ENCODE measurements around the gene PRPF19. TPM values are rescaled to one million over a fixed set of nuclear protein-coding genes. Genes with fewer than 3 reads are reported as not detected.

The PRPF19 gene
- 28.4 and 36.8 TPM in 2 replicates for total RNA-seq (ENCODE audit: low replicate concordance)

GRCh38 chr11:60906132-60906972, at the start of gene PRPF19:
Gene PRPF19, minus strand, starts transcription at chr11:60906585. Its CDS starts 203 bp downstream, at chr11:60906382.

GRCh38 chr11:60951904-60952741, 45.7 kb upstream of the PRPF19 start, which contains the start of gene SLC15A3:
Gene SLC15A3, minus strand, starts transcription at chr11:60952176. Its CDS starts 625 bp downstream, at chr11:60951551.

GRCh38 chr11:60924110-60924905, 17.9 kb upstream of the PRPF19 start, which contains the start of gene TMEM132A:
Gene TMEM132A, plus strand, starts transcription at chr11:60924460. Its CDS starts 174 bp downstream, at chr11:60924634.

GRCh38 chr11:60913793-60914632, 7.6 kb upstream of the PRPF19 start, which contains the start of gene TMEM109:
Gene TMEM109, plus strand, starts transcription at chr11:60914158. Its CDS starts 5,536 bp downstream, at chr11:60919694.

GRCh38 chr11:60866911-60867870, 39.2 kb downstream of the PRPF19 start, which contains the start of gene ZP1:
Gene ZP1, plus strand, starts transcription at chr11:60867542. Its CDS starts 20 bp downstream, at chr11:60867562.

GRCh38 chr11:60855726-60856633, 50.4 kb downstream of the PRPF19 start, which contains the start of gene PTGDR2:
Gene PTGDR2, minus strand, starts transcription at chr11:60855950. Its CDS starts 2,228 bp downstream, at chr11:60853722.

GRCh38 chr11:60841797-60842667, 64.4 kb downstream of the PRPF19 start, which contains the start of gene CCDC86:
Gene CCDC86, plus strand, starts transcription at chr11:60842113. Its CDS starts 12 bp downstream, at chr11:60842125.

Other genes with a start within 250 kb of the PRPF19 start
- gene MS4A8, start 207.0 kb downstream of the PRPF19 start, total RNA-seq (ENCODE audit: low replicate concordance): not detected in 2 replicates
- not detected in 2 replicates for gene MS4A18, start 181.9 kb downstream of the PRPF19 start, total RNA-seq (ENCODE audit: low replicate concordance)
- gene MS4A15, start 149.7 kb downstream of the PRPF19 start, total RNA-seq (ENCODE audit: low replicate concordance): not detected in 2 replicates
- not detected in 2 replicates for gene MS4A10, start 121.3 kb downstream of the PRPF19 start, total RNA-seq (ENCODE audit: low replicate concordance)
- gene CCDC86, start 64.5 kb downstream of the PRPF19 start, total RNA-seq (ENCODE audit: low replicate concordance): 0.82 and 7.4 TPM in 2 replicates
- gene PTGDR2, start 50.6 kb downstream of the PRPF19 start, total RNA-seq (ENCODE audit: low replicate concordance): 0.12 TPM in 1 of 2 replicates, not detected in the other
- gene ZP1, start 39.0 kb downstream of the PRPF19 start, total RNA-seq (ENCODE audit: low replicate concordance): 0.12 TPM in 1 of 2 replicates, not detected in the other
- gene TMEM109, start 7.6 kb upstream of the PRPF19 start, total RNA-seq (ENCODE audit: low replicate concordance): 20.7 and 25.2 TPM in 2 replicates
- 7.5 and 44.6 TPM in 2 replicates for gene TMEM132A, start 17.9 kb upstream of the PRPF19 start, total RNA-seq (ENCODE audit: low replicate concordance)
- 8.8 and 34.5 TPM in 2 replicates for gene SLC15A3, start 45.6 kb upstream of the PRPF19 start, total RNA-seq (ENCODE audit: low replicate concordance)
- not detected in 2 replicates for gene CD6, start 65.1 kb upstream of the PRPF19 start, total RNA-seq (ENCODE audit: low replicate concordance)
- gene CD5, start 195.9 kb upstream of the PRPF19 start, total RNA-seq (ENCODE audit: low replicate concordance): not detected in 2 replicates